B cell (primary cell): ENCODE results near the gene IFT22. TPM values are rescaled to one million over a fixed set of nuclear protein-coding genes. Genes with fewer than 3 reads are reported as not detected.

Experiments
- ATAC-seq: fragments of 200-7000 bp; cut with Tn5 transposase; one replicate; pipeline ENCODE4 v1.10.0; 2021; ENCODE audit warnings: low read depth, mild to moderate bottlenecking, moderate number of reproducible peaks, moderate library complexity
- CTCF ChIA-PET: fragments of 350-600 bp; sonication (Branson Sonifier 250); formaldehyde crosslinking; loops from one replicate; lab custom pipeline; 2021; ENCODE audit warnings: antibody characterized with exemption, inconsistent platforms; lab: Charles Lee
- POLR2A ChIA-PET: fragments of 350-600 bp; sonication (Branson Sonifier 250); formaldehyde crosslinking; loops from one replicate; lab custom pipeline; 2021; ENCODE audit warnings: antibody characterized with exemption; lab: Charles Lee
- DNase-seq: peaks from one replicate; pipeline ENCODE4 v3.0.0; 2013
- H2AFZ ChIP-seq: 2 replicates; pipeline ENCODE4 v1.6.1; 2012; ENCODE audit warnings: mild to moderate bottlenecking, low read depth, low read length; ENCODE audit not compliant: insufficient read depth, poor library complexity, severe bottlenecking
- H3K27ac ChIP-seq, 2 donors: 1 replicate in 1 of 2; 2 replicates in 1 of 2; pipeline ENCODE4 v1.5.1; 2012 to 2013; ENCODE audit warnings: low read length in 2 of 2, mild to moderate bottlenecking in 2 of 2, moderate library complexity in 1 of 2
- H3K27me3 ChIP-seq, 4 experiments: fragments of 200-600 bp in 1 of 4; sonication (generic) in 1 of 4; replicated peaks in 1 of 4; 1 replicate in 2 of 4; 2 replicates in 2 of 4; pipeline versions ENCODE4 v1.6.1 to v1.7.0; 2013 to 2016; ENCODE audit warnings: low read length in 3 of 4, mild to moderate bottlenecking in 2 of 4, mixed read lengths in 1 of 4, moderate library complexity in 1 of 4; ENCODE audit not compliant: insufficient read depth in 4 of 4, control insufficient read depth in 3 of 4; ENCODE audit errors: control extremely low read depth in 1 of 4
- H3K36me3 ChIP-seq, 2 experiments: replicated peaks in 1 of 2; 1 replicate in 1 of 2; 2 replicates in 1 of 2; pipeline versions ENCODE4 v1.6.1 to v1.7.1; 2013; ENCODE audit warnings: low read length in 1 of 2; ENCODE audit not compliant: insufficient read depth in 2 of 2, control insufficient read depth in 1 of 2; ENCODE audit errors: control extremely low read depth in 1 of 2, extremely low read depth in 1 of 2
- H3K4me1 ChIP-seq, 2 donors: fragments of 200-600 bp in 1 of 2; sonication (generic) in 1 of 2; 1 replicate in 1 of 2; 2 replicates in 1 of 2; pipeline versions ENCODE4 v1.5.1 to v1.6.1; 2013 to 2017; ENCODE audit warnings: low read length in 2 of 2; ENCODE audit not compliant: control insufficient read depth in 2 of 2, insufficient read depth in 2 of 2
- H3K4me2 ChIP-seq: replicated peaks from 2 replicates; pipeline ENCODE3; 2012; ENCODE audit warnings: mild to moderate bottlenecking, low read depth, low read length; ENCODE audit not compliant: poor library complexity, severe bottlenecking
- H3K4me3 ChIP-seq, 5 experiments: fragments of 200-600 bp in 1 of 5; sonication (generic) in 1 of 5; 1 replicate in 3 of 5; 2 replicates in 2 of 5; pipeline versions ENCODE4 v1.5.1 to v1.7.0; 2011 to 2016; ENCODE audit warnings: low read length in 4 of 5, mild to moderate bottlenecking in 4 of 5, low read depth in 2 of 5, control low read depth in 1 of 5, moderate library complexity in 1 of 5; ENCODE audit not compliant: insufficient read depth in 1 of 5; ENCODE audit errors: control extremely low read depth in 1 of 5, extremely low read depth in 1 of 5
- H3K79me2 ChIP-seq: fragments of 200-600 bp; sonication (generic); one replicate; pipeline ENCODE4 v1.6.0; 2016; ENCODE audit warnings: low read length; ENCODE audit not compliant: control insufficient read depth, insufficient read depth
- H3K9ac ChIP-seq: fragments of 200-600 bp; sonication (generic); 2 replicates; pipeline ENCODE4 v1.6.1; 2017; ENCODE audit warnings: mild to moderate bottlenecking, low read length, moderate library complexity
- H3K9me3 ChIP-seq, 3 donors: one replicate each; pipeline versions ENCODE4 v1.6.1 to v1.7.1; 2013; ENCODE audit warnings: low read length in 2 of 3; ENCODE audit not compliant: control insufficient read depth in 2 of 3, insufficient read depth in 1 of 3; ENCODE audit errors: control extremely low read depth in 1 of 3
- H4K20me1 ChIP-seq: 2 replicates; pipeline ENCODE4 v1.6.0; 2012; ENCODE audit warnings: mild to moderate bottlenecking, low read length; ENCODE audit not compliant: insufficient read depth, control insufficient read depth, poor library complexity, severe bottlenecking
- H3K27ac Mint-ChIP-seq: one replicate; pipeline ENCODE4 v1.8.0; 2021; ENCODE audit warnings: mixed read lengths
- H3K27me3 Mint-ChIP-seq: one replicate; pipeline ENCODE4 v1.8.0; 2021; ENCODE audit warnings: mixed read lengths
- H3K4me1 Mint-ChIP-seq: one replicate; pipeline ENCODE4 v1.8.0; 2021; ENCODE audit warnings: mixed read lengths
- H3K4me3 Mint-ChIP-seq: one replicate; pipeline ENCODE4 v1.8.0; 2021; ENCODE audit warnings: mixed read lengths
- H3K9me3 Mint-ChIP-seq: one replicate; pipeline ENCODE4 v1.8.0; 2022; ENCODE audit warnings: mixed read lengths; ENCODE audit not compliant: insufficient read depth
- EZH2 ChIP-seq: IDR thresholded peaks from 2 replicates; pipeline ENCODE4 v1.6.1; 2012; ENCODE audit warnings: borderline replicate concordance, low read depth, mild to moderate bottlenecking, moderate library complexity, low read length; ENCODE audit not compliant: insufficient read depth, poor library complexity, severe bottlenecking
- WGBS: methylation state at CpG from one replicate; pipeline ENCODE4 v1.1.5; 2013; ENCODE audit warnings: missing lambda C conversion rate; ENCODE audit not compliant: insufficient coverage; 5-methylcytosine and 5-hydroxymethylcytosine counted together
- intact Hi-C: fragments of 100-400 bp; cut with micrococcal nuclease; formaldehyde crosslinking; loops from one replicate; pipeline ENCODE4 v1.10.0; 2022
- polyA plus RNA-seq: library from polyadenylated mRNA; depleted of rRNA; stranded (reverse); fragments of >200 nt; gene quantifications from 2 replicates; pipeline ENCODE4 v1.2.3, GENCODE V29; 2012
- total RNA-seq, 2 donors: library from RNA; stranded (reverse); fragments of 120-200 nt in 1 of 2; gene quantifications; 1 replicate in 1 of 2; 2 replicates in 1 of 2; pipeline versions ENCODE4 v1.2.3 to v1.2.4, GENCODE V29; 2013 to 2022
- TF ChIP-seq, protein P1 (sequence below): fragments of 200-600 bp; IDR thresholded peaks from one replicate; pipeline ENCODE4 v1.8.0; 2022; ENCODE audit warnings: antibody characterized with exemption, mild to moderate bottlenecking

Gene IFT22
- total and polyA plus RNA-seq, 2 donors (not counting 1 experiment from before 2014, with no cell fraction given) = 5.2 to 7.3 TPM

DNA sequence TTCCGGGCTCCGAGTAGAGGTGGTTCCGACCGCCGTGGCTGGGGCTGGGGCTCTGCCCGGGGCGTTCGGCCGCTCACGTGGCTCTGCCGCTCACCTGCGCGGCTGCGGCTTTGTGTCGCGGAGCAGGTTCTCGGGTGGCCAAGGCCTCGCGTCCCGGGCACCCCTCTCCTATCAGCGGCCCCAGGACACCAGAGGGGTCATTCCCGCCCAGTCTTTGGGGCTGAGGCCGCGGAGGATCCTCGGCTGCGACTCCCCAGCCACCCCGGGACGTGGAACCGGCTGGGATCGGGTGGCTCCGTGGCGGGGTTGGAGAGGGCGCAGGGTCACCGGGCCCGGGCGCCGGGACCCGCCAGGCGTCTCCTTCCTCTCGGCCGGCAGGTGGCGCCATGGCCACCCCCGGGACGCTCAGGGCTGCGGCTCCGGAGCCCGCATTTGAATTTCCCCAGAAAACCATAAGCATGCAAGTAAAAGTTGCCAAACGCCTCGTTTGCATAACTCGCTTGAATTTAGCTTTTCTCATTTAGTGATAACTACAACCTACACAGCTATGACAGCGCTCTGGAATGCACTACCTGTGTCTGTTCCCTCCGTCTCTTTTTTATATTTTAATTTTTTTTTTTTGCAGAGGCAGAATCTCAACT lies 42.2 kb upstream of the IFT22 start:
- CTCF ChIA-PET = interaction anchor here (0.7 to 8.2 kb wide), 28 partner anchors 8 to 869 kb away, joined by 3 to 83 read pairs (median 4); partner anchors contain the start of gene IFT22
- intact Hi-C loops = loop anchor here (1.0 to 2.0 kb wide), 3 partner anchors 27 to 143 kb away; no protein-coding TSS in a partner anchor
- Mint-ChIP-seq H3K4me3 (peak overlapping the region; percentile 68), H3K4me1 (peaks cover 12% of the 10 kb centered on the region), H3K9me3 (no peaks in the 10 kb centered on the region), H3K27me3 (peaks cover 32% of the 10 kb centered on the region), H3K27ac (no peak overlapping the region)
- TF ChIP-seq, protein P1, sequence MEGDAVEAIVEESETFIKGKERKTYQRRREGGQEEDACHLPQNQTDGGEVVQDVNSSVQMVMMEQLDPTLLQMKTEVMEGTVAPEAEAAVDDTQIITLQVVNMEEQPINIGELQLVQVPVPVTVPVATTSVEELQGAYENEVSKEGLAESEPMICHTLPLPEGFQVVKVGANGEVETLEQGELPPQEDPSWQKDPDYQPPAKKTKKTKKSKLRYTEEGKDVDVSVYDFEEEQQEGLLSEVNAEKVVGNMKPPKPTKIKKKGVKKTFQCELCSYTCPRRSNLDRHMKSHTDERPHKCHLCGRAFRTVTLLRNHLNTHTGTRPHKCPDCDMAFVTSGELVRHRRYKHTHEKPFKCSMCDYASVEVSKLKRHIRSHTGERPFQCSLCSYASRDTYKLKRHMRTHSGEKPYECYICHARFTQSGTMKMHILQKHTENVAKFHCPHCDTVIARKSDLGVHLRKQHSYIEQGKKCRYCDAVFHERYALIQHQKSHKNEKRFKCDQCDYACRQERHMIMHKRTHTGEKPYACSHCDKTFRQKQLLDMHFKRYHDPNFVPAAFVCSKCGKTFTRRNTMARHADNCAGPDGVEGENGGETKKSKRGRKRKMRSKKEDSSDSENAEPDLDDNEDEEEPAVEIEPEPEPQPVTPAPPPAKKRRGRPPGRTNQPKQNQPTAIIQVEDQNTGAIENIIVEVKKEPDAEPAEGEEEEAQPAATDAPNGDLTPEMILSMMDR = peak; percentile 95
- TF ChIP-seq EZH2 = no peak
- peak overlapping the region; percentile 84 for H2AFZ ChIP-seq
- no peaks in the 10 kb centered on the region for H4K20me1 ChIP-seq
- H3K9me3 ChIP-seq = peaks cover 0 to 11% (median 0%) of the 10 kb centered on the region in 3 donors
- DNase-seq (peak; percentile 84), ATAC-seq (peak; percentile 94)
- peak overlapping the region in 4 of 5 experiments; percentile 42 to 74 (median 50) for H3K4me3 ChIP-seq
- peaks cover 0 to 29% (median 11%) of the 10 kb centered on the region in 4 experiments for H3K27me3 ChIP-seq
- POLR2A ChIA-PET = no interaction called here
- peaks cover 10 to 21% of the 10 kb centered on the region in 2 donors for H3K4me1 ChIP-seq
- no peaks in the 10 kb centered on the region for H3K36me3 ChIP-seq
- under 1% methylated on average over 50 of the region's 52 CpGs for WGBS
- no peak overlapping the region for H3K27ac ChIP-seq
- peak overlapping the region; percentile 99 for H3K4me2 ChIP-seq
- peak overlapping the region; percentile 64 for H3K9ac ChIP-seq
- H3K79me2 ChIP-seq = no peaks in the 10 kb centered on the region

DNA sequence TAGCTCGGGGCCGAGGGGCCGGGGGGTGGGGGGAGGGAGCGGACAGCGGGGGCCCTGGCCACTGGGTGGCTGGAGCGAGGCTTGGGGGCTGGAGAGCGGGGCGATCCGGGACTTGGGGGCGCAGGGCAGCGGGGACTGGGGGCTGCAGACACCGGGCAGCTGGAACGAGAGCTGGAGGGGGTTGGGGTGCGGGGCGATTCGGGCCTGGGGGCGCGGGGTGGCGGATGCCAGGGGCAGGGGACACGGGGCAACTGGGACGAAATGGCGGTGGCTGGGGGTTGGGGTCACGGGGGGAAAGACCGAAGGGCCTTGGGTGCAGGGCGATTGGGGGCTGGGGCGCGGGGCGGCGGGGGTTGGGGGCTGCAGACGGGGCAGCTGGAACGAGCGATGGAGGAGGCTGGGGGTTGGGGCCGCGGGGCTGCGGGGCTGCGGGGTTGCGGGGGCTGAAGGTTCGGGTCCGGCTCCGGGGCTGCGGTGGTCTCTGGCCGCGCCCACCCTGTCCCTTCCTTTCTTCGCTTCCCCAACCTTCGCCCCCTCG lies 41.7 kb upstream of the IFT22 start:
- H3K4me1 Mint-ChIP-seq = peaks cover 12% of the 10 kb centered on the region
- Histone ChIP-seq H3K9ac (peak overlapping the region; percentile 64), H3K79me2 (no peaks in the 10 kb centered on the region), H3K27me3 (peaks cover 0 to 29% (median 11%) of the 10 kb centered on the region in 4 experiments), H3K4me1 (peaks cover 10 to 21% of the 10 kb centered on the region in 2 donors), H3K4me2 (peak overlapping the region; percentile 99), H3K4me3 (peak overlapping the region in 4 of 5 experiments; percentile 42 to 74 (median 50)), H2AFZ (peak overlapping the region; percentile 84), H4K20me1 (no peaks in the 10 kb centered on the region), H3K36me3 (no peaks in the 10 kb centered on the region), H3K27ac (no peak overlapping the region), H3K9me3 (peaks cover 0 to 11% (median 0%) of the 10 kb centered on the region in 3 donors)
- DNase-seq (no peak), ATAC-seq (no peak)
- peak overlapping the region; percentile 68 for H3K4me3 Mint-ChIP-seq
- H3K27me3 Mint-ChIP-seq = peaks cover 28% of the 10 kb centered on the region
- H3K9me3 Mint-ChIP-seq = no peaks in the 10 kb centered on the region
- TF ChIP-seq, protein P1 = no peak
- no peak for TF ChIP-seq EZH2
- H3K27ac Mint-ChIP-seq = no peak overlapping the region
- ChIA-PET POLR2A (no interaction called here), CTCF (interaction anchor here (1.4 to 8.2 kb wide), 8 partner anchors 8 to 145 kb away, joined by 4 to 83 read pairs (median 14); no protein-coding TSS in a partner anchor)
- 3% methylated on average over 32 of the region's 46 CpGs for WGBS
- intact Hi-C loops = no loop called here
